ENCODE results near the gene SLCO1B3.

The SLCO1B3 gene

DNA sequence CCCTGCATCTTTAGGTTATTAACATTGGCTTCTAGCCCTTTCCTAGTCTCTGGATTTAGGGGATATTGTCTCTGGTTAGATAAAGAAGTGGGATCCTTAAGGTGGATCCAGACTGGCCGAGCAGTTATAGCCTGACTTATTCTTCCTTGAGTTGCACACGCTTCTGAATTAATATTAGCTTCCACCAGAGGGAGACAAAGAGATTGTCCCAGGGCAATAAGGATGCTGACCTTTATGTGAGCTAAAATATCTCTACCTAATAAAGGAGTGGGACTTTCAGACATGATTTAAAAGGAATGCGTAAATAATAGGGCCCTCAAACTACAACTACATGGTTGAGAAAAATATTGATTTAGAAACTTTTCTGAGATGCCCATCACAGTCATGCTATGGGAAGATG is 139.7 kb downstream of the SLCO1B3 start:
- no peak overlapping the region for H3K4me3 ChIP-seq (ENCODE audit: low read length)
- DNase-seq (ENCODE audit: low read depth): no peak
- TF ChIP-seq, protein P1, sequence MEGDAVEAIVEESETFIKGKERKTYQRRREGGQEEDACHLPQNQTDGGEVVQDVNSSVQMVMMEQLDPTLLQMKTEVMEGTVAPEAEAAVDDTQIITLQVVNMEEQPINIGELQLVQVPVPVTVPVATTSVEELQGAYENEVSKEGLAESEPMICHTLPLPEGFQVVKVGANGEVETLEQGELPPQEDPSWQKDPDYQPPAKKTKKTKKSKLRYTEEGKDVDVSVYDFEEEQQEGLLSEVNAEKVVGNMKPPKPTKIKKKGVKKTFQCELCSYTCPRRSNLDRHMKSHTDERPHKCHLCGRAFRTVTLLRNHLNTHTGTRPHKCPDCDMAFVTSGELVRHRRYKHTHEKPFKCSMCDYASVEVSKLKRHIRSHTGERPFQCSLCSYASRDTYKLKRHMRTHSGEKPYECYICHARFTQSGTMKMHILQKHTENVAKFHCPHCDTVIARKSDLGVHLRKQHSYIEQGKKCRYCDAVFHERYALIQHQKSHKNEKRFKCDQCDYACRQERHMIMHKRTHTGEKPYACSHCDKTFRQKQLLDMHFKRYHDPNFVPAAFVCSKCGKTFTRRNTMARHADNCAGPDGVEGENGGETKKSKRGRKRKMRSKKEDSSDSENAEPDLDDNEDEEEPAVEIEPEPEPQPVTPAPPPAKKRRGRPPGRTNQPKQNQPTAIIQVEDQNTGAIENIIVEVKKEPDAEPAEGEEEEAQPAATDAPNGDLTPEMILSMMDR (conservative IDR thresholded peaks at IDR 0.05; ENCODE audit: low read depth, low read length): peak; percentile 29

DNA sequence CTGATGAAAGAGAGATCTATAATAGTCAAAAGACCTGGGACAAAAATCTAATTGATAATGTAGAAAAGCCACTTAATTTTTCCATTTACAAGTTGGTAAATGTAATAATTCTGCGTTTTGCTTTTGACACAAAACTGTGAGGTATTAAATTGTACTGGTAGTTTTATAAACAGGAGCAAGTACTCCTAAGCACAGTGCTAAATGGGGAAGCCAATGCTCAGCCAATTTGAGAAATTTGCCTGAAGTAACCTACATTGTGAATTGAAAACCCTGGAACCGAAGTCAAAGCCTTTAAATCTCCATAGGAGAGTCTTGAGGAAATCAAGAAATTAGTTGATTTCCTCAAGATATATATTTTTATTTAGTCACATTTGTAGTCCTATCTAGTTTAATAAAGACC is 152.8 kb downstream of the SLCO1B3 start:
- no peak for DNase-seq (ENCODE audit: low read depth)
- H3K4me3 ChIP-seq (ENCODE audit: low read length): no peak overlapping the region
- TF ChIP-seq, protein P1 (conservative IDR thresholded peaks at IDR 0.05; ENCODE audit: low read depth, low read length): no peak

DNA sequence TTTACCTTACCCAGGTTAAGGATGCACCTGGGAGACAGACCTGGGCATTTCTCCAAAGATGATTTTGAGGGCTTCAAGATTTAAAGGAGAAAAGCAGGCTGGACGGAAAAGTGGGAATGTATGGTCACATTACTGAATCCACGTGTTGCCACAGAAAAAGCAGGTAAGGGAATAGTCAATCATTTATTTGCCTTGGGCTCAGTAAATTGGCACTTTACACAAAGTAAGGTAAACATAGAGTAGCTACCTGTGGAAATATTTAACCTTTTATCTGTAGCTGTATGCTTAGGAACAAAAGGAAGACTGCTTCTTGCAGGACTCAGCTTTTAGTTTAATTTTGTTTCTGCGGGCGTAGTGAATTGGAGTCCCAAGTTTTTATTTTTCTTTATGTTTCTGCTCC is 153.3 kb downstream of the SLCO1B3 start:
- H3K4me3 ChIP-seq (ENCODE audit: low read length): no peak overlapping the region
- no peak for DNase-seq (ENCODE audit: low read depth)
- TF ChIP-seq, protein P1 (conservative IDR thresholded peaks at IDR 0.05; ENCODE audit: low read depth, low read length): no peak

Data from retinal pigment epithelial cell (primary cell).